SK-N-DZ (cell line): ENCODE measurements around the gene FBXL20.
A peak's percentile ranks its signal among the peaks of the same experiment; 100 is the strongest.

Experiments used
- DNase-seq: peaks from one replicate; pipeline ENCODE4 v3.0.0-alpha.2; 2015; ENCODE audit warnings: low spot score

The FBXL20 gene

GRCh38 chr17:39225959-39226683 is 175.3 kb downstream of the FBXL20 start:
- peak; percentile 92 for DNase-seq

- DNase-seq = no peak
Measured at GRCh38 chr17:39225308-39225958, 176.0 kb downstream of the FBXL20 start, which contains the start of gene STAC2. Gene STAC2 (minus strand): TSS chr17:39225945. CDS start chr17:39225502, 443 bp downstream.

- DNase-seq = no peak
Measured at GRCh38 chr17:39224778-39225307, 176.6 kb downstream of the FBXL20 start.

GRCh38 chr17:39223907-39224777 is 177.3 kb downstream of the FBXL20 start:
- DNase-seq = no peak

DNA sequence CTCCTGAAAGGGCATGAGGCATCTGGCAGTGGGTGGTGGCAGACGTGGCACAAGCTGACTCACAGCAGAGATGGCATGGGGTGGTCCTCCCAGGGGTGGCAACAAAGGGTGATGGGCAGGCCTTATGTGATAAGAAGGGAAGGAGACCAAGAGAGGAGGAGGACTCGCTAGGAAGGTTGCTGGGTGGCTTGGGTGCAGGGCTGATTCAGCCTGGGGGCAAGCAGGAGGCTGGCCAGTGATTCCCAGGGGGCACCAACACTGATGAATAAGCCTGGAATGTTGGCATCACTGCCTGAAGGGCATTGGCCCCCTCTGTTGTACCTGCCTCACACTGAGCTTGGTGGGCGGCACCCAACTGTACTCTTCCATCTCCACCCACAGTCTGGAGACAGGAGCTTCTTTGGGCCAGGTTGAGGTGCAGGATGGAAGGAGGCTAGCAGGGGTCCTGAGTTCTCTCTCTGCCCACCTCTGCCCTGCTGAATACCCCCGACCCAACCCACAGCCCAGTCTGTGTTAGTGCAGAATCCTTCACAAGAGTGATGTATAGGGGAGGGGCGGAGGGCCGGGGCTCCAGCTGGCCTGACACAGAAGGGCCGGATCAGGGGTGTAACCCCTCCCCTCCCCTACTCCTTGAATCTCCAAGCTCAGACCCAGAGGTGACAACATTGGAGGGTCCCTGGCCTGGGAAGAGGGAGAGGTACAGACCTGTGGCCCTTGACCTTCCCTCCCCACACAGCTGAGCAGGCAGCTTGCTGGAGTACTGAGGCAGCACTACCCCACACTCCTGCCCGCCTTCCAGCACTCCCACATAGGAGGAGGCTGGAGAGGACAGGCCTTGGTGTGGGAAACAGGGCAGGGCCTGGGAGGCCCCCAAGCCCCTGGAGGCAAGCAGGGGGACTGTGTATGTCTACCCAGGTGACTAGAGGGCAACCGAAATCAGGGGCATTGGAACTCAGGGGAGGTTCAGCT is 178.3 kb downstream of the FBXL20 start:
- DNase-seq = no peak

DNA sequence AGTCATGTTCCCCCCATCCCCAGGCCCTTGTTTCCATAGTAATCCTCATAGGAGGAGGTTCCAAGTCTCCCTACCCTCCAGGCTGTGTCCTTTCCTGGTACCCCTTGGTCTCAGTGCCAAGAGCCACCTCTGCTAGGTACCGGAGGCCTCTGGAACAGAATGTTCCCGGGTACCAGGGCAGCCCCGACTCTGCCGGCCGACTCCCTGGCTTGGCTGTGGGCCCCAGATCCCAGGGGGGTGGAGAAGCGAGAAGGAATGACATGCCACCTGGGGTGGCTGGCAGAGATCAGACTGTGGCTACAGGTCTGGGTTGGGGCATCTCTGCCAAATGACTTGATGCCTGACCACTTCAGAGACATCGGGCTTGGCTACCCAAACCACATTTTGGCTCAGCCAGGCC is 179.3 kb downstream of the FBXL20 start:
- no peak for DNase-seq

- no peak for DNase-seq
Measured at GRCh38 chr17:39221572-39221971, 179.9 kb downstream of the FBXL20 start.

GRCh38 chr17:39219647-39220154 is 181.7 kb downstream of the FBXL20 start:
- DNase-seq = no peak

DNA sequence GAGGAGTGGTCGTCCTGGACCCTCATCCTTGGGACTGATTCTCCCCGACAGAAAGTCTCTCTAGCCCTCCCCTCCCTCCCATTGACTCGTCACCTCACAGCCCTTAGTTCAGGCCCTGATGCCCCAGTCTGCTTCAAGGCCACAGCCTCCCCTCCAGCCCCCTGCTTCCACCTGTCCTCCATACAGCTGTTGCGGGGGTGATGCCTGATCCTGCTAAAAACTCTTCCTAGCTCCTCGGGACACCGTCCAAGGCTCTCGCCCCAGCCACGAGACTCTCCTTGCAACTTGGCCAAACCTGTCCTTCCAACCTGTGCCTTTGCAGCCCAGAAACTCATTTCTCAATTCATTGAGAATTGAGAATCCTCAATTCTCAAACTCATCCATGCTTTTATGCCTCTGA is 182.5 kb downstream of the FBXL20 start:
- no peak for DNase-seq

DNA sequence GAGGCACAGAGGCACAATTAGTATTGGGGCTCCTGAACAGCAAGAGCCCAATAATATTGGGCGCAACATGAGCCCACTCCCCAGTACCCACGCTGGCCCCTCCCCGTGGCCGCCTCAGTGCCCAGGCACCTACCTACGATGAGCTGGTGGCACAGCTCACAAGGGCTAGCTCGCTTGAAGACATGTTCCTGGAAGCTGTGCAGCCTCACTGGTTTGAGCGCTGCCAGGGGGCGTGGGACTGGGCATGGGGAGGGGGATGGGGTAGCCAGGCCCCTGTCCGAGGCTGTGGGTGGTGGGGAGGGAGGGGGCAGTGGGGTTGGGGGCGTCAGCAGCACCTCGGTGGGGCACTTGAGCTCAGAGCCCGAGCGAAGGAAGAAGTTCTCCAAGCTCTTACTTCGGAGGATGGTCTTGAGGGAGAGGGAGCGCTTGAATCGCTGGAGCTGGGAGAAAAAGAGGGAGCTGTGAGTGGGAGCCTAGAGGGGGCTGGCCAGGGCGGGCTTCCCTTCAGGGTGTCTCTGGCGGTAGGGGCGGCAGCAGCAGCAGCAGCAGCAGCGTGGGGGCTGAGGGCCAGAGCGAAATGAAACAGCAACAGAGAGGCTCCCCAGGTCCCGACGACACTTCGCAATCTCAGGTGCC is 183.6 kb downstream of the FBXL20 start:
- no peak for DNase-seq

GRCh38 chr17:39213852-39214251 is 187.6 kb downstream of the FBXL20 start:
- no peak for DNase-seq

GRCh38 chr17:39212841-39213480 is 188.5 kb downstream of the FBXL20 start:
- no peak for DNase-seq

GRCh38 chr17:39212195-39212810 is 189.1 kb downstream of the FBXL20 start:
- DNase-seq = no peak

DNA sequence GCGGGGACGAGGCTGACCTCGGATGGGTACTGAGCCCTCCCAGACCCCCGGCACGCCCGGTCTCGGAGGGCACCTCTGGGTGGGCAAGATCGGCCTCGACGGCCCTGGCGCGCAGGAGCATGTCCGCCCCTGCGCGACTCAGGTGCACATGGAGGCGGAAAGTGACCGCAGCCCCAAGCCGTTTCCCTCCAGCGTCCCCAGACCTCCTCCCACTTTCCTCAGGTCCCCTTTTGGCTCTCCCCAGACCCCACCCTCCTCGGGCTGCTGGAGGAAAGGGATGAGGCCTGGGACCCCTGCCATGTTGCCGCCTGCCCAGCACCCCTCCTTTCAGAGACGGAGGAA is 191.4 kb downstream of the FBXL20 start:
- DNase-seq = no peak

- DNase-seq = no peak
Measured at GRCh38 chr17:39209317-39210092, 191.9 kb downstream of the FBXL20 start.

DNA sequence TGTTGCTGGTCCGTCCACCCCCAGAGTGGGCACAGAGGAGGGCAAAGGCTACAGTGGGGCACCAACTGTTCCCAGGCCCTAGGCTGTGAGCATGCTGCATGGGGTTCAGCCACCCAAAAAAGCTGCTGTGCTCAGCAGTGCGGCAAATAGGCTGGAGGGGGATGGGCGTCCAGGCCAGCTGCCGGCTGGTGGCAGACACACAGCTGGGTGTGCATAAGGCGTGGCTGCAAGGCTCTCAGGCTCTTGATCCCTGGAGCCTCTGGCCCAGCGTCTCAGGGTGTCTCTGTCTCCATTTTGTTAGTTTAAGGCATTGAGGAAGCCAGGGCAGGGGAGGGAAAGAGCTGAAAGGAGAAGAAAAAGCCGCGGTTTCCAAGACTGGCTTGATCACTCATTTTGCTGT is 192.5 kb downstream of the FBXL20 start:
- no peak for DNase-seq

DNA sequence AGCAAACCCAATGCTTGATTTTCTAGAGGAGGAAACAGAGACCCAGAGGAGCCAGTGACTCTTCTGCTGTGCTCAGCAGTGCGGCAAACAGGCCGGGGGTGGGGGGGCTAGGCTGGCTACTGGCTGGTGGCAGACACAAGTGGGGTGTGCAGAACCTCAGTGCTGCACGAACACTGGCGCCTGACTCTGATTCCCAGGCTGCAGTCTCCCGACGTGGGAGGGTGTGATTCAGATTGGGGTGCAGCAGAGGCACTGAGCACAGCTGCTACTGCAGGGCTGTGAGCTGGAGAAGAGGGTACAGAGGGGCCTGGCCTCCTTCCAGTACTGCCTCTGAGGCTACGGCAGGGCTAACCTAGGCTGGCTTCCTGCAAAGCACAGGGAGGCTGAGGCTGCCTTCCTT is 193.3 kb downstream of the FBXL20 start:
- no peak for DNase-seq

- no peak for DNase-seq
Measured at GRCh38 chr17:39205112-39205526, 196.3 kb downstream of the FBXL20 start.
